ENCODE results near the gene IL4R.
"Not testable (repeated sequence)": the region's sequence is repeated elsewhere in the genome, so short reads cannot be mapped to it uniquely, and the experiment has no call there.

IL4R gene

GRCh38 chr16:27407133-27407532 is 93.4 kb downstream of the IL4R start:
- no peak for FAIRE-seq

DNA sequence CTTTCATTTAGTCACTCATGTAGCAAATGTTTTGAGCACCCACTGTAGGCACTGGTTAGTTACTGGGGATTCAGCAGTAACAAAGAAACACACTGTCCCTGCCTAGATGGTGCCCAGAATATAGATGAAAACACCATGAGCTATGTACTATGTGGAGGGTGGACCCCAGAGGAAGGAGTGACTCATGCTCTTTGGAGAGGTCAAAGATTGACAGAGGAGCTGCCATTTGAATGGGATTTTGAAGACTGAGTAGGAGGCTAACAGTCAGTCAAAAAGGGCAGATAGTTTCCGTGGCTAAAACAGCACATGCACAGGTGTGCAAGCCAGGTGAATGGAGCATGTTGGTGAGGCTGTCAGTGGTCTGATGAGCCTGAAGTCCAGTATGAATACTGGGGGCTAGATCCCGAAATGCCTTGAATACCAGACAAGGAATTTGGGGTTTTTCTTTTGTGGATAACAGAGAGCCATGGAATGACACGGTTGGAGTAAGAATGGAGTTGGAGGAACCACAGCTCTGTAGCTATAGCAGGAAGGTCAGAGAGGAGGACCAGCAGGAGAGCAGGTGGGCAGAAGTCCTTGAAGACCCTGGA is 94.3 kb downstream of the IL4R start:
- no peak for FAIRE-seq

DNA sequence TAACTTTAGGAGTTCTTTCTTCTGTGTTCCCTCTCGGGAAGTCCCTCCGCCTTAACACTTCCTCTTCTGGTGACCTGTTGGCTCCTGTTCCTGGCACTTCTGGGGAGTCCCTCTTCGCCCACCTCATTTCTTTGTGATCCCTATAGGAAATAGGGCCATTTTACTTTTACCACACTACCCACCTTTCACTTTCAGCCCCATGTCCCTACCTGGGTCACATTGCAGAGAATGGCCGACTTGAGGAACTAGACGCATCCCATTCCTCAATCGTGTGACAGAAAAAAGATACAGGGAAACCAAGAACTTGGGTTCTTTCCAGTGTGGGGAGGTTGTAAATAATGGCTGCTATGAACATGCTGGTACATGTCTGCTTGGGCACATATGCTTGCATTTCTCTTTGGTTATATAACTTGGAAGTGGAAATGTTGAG is 94.8 kb downstream of the IL4R start:
- FAIRE-seq, result no peak

GRCh38 chr16:27409958-27410357 is 96.2 kb downstream of the IL4R start:
- not testable (repeated sequence) for FAIRE-seq

GRCh38 chr16:27410761-27411160 is 97.0 kb downstream of the IL4R start:
- FAIRE-seq, result no peak

GRCh38 chr16:27413956-27414355 is 100.2 kb downstream of the IL4R start:
- no peak for FAIRE-seq
